Superior temporal gyrus (tissue), 1 donor: ENCODE data around the gene AHRR.
A peak's percentile ranks its signal among the peaks of the same experiment; 100 is the strongest.
"Not testable (repeated sequence)": the region's sequence is repeated elsewhere in the genome, so short reads cannot be mapped to it uniquely, and the experiment has no call there.

Experiments
- DNase-seq: peaks from one replicate; pipeline ENCODE4 v3.0.0-alpha.2; 2016; ENCODE audit errors: extremely low spot score

Gene AHRR

DNA sequence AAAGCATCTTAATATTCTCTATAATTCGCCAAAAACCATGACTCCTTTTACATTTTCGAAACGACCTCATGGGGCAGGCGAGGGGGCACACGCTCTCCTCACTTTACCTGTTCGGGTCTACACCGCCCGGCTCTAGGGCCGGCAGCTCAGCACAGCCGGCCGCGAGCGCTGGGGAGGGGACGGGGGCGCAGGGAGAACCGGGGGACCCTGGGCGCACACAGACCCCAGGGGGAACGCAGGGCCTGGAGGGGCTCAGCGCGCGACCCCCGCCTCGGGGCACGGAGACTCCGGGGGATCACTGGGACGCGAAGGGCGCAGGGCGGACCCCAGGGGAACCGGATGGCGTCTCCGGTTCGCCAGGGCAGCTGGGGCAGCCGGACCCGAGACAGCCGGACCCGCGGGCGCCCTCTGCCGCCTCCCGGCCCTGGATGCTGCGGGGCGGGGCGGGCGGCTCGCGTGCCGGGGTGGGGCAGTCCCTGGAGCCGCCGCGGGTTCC, at the start of gene AHRR:
TSS of gene AHRR (plus strand) at position 485 of the 496 bp plus-strand sequence. CDS start 22,189 bp downstream, outside the sequence.
- DNase-seq, result no peak

DNA sequence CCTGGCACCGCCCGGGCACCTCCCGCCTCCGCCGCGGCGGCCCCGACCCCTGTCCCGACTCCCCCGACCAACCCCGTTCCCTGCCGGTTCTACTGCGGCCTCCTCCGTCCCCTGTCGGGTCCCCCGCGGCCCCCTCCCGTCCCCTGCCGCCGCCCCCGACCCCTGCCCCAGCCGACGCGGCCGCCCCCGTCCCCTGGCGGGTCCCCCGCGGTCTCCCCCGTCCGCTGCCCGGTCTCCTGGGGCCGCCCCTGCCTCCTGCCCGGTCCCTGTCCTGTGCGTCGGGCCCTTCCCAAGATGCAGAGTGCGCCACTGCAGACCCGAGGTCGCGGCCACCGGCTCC, 49.7 kb upstream of the AHRR start:
- DNase-seq, result not testable (repeated sequence)

DNA sequence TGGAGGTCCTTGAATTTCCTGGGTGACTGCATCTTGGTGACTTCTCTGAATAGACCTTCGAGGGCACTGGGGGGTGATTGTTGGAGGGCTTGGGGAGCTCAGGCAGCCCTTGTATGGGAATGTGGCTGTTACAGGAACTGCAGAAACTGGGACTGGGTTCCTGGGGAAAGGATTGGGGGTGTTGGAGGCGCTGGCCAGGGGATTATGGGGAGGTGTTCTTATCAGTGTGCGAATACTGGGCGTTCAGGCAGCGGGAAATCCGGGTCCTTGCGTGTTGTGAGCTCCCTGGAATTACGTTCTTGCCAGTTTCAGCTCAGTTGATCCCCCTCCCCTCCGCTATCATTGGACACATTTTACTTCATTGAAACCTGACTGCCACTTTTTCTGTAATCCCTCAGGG, 48.4 kb upstream of the AHRR start:
- not testable (repeated sequence) for DNase-seq

DNA sequence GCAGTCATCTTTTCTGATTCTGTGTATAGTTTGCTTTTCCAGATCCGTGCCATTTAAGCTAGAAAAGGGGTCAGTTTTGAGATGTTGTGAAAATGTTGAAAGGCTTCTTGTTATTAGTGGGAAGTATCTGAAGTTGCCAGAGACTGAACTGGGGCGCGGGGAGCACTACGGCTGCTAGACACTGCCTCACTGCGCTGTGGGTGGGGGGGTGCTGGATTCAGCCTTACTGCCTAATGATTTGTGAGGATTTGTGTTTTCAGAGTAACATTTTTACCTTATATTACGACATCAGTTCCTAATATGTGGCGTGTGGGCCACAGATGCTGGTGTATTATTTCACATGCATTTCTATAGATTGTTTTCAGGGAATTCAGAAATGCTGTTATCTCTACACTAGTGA, 48.0 kb upstream of the AHRR start:
- not testable (repeated sequence) for DNase-seq

DNA sequence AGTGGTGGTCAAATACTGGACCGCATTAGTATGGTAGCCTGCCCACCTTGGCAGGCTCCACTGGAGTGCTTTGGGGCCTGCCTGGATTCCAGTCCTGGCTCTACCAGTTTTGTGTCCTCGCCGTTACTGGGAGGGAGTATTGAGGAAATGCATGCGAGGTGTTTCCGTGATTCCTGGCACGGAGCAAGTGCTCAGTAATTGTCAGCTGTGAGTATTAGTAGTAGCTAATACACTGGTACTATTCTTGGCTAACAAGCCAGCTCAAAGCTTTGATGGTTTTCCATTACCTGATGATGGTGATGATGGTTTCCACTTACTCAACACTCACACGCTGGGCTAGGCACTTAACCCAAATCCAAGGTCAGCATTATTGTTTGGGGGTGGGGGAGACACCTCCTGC, 47.2 kb upstream of the AHRR start:
- DNase-seq, result not testable (repeated sequence)

DNA sequence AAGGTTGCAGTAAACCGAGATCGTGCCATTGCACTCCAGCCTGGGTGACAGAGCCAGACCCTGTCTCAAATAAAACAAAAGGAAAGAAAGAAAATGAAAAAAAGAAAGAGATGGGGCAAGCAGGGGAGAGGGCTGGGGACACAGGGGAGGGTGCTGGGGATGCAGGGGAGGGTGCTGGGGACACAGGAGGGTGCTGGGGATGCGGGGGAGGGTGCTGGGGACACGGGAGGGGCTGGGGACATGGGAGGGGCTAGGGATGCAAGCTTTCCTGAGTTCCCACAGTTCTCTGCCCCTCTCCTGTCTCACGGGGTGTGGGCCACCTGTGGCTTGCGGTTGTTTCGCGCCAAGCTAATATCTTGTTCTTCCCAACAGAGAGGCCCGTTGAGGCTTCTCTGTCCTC, 42.9 kb upstream of the AHRR start:
- DNase-seq, result no peak

DNA sequence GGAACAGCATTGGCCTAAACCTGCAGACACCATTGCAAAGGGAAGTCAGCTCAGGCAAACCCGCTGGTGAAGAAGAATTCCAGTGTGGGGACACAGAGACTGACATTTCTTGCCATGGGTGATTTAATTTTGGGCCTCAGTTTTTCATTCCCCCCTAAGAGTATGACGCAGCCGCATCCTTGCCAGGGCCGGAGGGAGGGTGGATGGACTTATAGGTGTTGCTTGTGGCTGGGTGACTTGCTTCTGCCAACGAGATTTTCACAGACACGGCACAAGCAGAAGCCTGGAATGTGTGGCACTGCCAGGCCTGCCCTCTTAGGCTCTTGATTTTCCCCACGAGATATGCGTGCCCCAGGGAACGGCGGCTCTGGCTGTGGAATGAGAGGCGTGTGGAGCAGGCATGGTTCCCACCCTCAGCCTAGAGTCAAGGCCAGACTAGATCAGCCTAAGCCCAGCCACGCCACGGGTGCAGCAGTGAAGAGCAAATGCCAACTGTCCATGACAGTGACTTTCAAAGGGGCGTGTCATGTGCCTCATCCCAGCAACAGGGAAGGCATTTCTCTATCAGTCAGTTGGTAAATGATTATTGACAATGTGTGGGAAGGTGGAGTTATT, 42.4 kb upstream of the AHRR start:
- not testable (repeated sequence) for DNase-seq

DNA sequence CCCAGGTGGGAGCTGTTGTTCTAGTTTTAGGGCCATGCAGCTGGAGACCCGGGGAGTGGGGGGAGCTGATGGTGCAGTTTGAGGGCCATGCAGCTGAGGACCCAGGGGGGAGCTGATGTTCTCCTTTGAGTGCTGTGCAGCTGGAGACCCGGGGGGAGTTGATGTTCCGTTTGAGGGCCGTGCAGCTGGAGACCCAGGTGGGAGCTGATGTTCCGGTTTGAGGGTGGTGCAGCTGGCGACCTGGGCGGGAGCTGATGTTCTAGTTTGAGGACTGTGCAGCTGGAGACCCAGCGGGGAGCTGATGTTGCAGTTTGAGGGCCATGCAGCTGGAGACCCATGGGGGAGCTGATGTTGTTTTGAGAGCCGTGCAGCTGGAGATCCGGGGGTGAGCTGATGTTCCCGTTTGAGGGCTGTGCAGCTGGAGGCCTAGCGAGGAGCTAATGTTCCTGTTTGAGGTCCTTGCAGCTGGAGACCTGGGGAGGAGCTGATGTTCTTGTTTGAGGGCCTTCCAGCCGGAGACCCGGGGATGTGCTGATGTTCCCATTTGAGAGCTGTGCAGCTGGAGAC, 35.4 kb upstream of the AHRR start:
- no peak for DNase-seq

DNA sequence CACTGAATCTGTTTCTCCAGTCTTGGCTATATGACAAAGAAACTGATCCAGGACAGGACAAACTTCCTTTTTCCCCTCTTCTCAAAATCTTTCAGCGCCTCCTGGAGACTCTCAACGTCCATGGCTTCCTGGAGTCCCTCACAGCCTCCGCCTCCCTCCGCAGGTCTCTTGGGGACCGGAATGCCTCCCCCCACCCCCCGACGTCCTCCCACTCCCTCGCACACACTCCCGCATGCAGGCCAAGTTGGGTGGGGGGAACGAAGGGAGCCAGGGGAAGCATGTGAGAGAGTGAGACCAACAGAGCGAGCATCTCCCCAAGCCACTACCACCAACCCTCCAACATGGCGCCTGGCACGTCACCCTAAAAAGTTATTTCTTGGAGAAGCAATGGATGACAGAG, 31.3 kb upstream of the AHRR start:
- not testable (repeated sequence) for DNase-seq

DNA sequence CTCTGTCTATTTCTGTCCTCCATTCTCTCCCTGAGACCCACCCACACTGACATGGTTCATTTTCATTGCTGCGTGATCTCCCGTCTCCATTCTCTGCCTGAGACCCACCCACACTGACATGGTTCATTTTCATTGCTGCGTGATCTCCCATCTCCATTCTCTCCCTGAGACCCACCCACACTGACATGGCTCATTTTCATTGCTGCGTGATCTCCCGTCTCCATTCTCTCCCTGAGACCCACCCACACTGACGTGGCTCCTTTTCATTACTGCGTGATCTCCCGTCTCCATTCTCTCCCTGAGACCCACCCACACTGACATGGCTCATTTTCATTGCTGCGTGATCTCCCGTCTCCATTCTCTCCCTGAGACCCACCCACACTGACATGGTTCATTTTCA, 30.2 kb upstream of the AHRR start:
- DNase-seq, result peak; percentile 26

DNA sequence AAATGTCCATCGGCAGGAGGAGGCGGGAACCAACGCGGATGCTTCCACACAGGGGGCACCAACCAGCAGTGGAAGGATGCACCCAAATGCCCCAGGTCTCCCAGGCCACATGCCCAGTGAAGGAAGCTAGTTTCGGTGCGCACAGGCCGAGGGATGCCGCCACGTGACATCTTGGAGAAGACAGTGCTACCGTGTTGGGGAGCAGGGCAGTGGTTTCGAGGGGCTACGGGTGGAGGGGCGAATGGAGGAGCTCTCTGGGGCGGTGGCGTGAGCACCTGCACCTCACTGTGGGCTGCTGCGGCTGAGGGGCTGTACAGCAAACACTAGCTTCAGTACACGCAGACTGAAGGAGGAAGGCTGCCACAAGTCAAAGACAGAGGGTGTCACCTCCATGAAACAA, 26.7 kb upstream of the AHRR start:
- DNase-seq, result not testable (repeated sequence)

DNA sequence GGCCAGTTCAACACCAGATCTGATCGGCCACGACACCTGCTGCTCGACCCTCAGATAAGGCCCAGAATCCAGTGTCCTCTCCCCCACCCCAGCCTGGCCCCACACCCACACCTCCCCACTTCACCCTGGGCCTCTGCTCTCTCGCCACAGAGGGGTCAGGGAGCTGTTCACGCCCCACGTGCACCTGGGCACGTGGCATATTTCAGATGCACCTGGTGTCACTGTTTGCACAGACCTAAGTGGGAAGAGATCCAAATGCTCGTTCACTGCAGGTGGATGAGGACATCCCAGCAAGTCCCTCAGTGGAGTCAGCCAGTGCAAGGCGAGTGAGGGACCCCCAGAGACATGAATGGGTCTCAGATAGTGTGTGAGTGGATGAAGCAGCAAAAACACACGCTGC, 25.3 kb upstream of the AHRR start:
- not testable (repeated sequence) for DNase-seq

DNA sequence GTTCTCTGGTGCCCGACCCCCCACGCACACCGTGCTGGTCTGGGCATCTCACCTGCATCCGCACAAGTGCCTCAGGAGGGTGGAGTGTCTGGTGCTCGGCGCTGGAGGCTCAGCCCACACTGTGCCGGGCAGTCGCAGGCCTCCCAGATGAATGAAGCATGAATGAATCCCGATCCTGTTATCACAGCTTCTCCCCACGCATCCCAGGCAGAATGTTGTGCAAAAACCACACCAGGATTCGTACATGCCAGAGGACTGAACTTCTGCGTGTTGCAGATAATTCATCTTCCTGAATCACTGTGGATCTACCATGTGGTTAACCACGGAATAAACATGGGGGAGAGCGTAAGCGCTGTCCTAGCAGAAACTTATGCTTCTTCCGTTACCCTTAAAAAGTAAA, 24.6 kb upstream of the AHRR start:
- DNase-seq, result not testable (repeated sequence)

DNA sequence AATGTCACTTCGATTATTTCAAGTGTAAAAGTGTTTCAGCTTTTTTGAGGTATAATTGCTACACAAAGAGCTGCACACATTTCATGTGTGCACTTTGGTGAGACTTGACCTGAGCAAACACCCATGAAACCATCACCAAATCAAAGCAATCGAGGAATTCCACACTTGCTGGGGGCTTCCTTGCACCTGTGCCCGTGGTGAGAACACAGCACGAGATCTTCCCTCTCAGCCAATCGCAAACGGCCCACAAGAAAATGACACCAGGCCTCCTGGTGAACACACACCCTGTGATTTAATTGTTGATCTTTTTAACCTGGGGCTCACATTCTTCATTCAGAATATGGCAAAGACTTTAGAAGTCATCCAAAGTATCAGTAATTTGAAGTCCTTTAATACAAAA, 24.1 kb upstream of the AHRR start:
- DNase-seq, result not testable (repeated sequence)

DNA sequence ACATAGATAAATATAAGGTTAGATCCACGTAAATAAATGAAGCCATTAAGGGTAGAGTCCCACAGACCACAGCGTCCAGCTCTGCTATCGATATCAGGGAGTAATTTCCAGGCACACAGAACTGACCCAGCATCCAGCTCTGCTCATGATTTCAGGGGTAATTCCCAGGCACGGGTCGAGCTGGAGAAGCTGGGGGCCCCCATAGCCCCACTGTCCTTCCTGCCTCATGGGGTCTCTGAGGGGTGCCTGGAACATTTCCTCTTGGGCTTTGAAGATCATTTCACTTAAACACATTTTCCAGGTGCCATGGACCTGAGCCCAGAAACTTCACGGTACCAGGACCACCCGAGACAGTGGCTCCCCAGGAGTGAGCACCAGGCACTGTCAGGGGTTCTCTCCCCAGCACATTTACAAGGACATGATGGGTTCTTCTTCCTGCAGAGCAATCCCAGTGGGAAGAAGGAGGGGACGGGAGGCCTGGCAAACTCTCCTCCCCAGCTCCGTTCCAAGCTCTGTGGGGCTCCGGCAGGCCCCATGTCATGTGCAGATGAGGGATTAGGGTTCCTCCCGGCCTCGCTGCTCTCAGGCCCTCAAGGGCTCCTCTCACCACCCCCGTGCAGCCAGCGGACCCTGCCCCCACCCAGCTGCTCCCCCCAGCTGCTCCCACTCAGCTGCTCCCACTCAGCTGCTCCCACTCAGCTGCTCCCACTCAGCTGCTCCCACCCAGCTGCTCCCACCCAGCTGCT, 23.4 kb upstream of the AHRR start:
- DNase-seq, result not testable (repeated sequence)

DNA sequence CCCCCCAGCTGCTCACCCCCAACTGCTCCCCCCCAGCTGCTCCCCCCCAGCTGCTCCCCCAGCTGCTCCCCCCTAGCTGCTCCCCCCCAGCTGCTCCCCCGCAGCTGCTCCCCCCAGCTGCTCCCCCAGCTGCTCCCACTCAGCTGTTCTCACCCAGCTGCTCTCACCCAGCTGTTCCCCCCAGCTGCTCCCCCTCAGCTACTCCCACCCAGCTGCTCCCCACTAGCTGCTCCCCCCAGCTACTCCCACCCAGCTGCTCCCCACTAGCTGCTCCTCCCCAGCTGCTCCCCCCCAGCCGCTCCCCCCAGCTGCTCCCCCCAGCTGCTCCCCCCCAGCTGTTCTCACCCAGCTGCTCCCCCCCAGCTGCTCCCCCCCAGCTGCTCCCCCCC, 22.8 kb upstream of the AHRR start:
- DNase-seq, result no peak

DNA sequence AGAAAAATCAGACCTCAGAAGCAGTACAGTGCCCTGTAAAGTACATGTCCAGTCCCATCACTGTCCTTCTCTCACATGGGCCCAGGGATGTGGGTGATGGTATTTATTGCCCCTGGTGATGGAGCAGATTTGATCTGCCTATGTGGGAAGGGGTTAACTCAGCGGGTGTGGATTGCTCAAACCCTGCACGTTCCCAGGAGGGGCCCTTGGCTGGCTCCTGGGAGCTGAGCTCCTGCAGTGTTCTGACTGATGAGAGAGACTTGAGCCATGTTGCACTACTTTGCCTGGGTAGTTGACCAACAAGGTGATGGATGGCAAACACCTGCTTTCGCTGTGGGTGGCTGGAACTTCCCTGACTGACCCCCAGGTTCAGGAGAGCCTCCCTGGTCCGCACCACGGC, 21.6 kb upstream of the AHRR start:
- not testable (repeated sequence) for DNase-seq

DNA sequence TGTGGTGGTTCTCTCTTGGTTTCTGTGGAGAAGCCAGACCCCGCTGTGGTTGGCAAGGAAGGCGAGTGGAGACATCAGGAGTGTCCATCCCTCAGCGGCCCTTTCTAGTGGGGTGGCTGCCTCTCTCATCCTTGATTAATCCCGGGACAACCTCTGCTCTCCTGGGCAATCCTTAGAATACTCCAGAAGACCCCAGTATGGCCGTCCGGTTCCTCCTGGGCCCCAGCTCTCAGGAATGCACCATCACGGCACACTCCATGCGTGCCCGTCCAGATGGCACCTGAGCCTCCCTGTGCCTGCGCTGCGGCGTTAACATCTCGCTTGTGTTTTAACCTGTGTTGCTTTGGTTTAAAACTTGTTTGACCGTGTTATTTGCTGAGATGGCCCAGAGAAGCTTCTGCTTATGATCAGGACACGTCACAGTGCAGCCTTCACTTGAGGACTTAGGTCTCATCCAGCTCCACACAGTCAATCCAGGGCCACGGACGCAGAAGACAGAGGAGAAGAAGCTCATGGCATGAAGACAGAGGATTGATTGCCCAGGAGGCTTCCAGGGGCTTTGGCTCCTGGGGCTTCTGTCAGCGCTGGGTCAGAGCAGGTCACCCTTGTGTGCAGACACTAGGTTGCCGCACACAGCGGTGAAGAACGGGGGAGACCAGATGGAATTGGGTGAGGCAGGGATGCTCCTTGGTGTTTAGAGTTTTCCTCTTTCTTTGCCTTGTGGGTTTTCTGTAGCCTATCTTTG, 20.7 kb upstream of the AHRR start:
- DNase-seq, result not testable (repeated sequence)

DNA sequence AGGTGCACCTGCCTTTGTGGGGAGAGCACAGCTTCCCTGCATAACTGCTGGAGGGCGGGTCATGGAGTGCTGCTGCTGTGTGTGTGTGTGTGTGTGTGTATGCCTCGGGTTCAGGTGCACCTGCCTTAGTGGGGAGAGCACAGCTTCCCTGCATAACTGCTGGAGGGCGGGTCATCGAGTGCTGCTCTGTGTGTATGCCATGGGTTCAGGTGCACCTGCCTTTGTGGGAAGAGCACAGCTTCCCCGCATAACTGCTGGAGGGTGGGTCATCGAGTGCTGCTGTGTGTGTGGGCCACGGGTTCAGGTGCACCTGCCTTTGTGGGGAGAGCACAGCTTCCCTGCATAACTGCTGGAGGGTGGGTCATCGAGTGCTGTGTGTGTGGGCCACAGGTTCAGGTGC, 19.1 kb upstream of the AHRR start:
- not testable (repeated sequence) for DNase-seq

DNA sequence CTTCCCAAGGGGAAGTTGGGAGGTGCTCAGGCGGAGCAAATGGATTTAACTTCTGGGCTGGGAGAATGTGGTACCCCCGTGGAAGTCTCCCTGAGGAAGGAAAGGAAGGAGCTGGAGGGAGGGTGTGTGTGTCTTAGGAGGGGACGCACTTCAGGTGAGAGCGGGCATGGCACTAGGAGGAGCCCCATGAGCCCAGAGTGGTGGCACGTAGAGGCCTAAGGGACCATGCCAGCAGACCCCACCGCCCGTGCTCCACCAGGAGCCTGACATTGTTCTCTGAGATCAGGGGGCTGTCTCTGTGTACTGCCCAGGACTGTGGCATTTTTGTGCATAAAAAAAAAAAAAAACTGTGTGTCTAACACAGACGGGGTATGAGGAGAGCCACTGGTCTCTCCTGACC, 18.5 kb upstream of the AHRR start:
- no peak for DNase-seq

DNA sequence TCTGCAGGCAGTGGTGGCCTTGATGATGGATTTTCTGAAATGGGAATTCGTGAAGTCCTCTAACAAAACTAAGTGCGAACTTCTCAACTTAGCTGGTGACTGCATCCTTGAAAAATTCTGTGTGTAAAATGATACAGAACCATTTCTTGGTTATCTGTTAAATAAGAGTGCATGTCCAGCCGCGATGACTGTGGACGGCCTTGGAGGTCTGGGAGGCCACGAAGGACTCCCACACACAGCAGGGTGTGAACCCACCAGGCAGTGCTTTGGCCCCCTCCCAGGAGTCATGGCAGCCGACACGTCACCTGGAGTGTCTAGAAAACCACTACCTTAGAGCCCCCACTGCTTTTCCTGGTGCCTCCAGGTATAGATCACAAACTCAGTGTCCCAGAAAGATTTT, 17.8 kb upstream of the AHRR start:
- DNase-seq, result not testable (repeated sequence)

DNA sequence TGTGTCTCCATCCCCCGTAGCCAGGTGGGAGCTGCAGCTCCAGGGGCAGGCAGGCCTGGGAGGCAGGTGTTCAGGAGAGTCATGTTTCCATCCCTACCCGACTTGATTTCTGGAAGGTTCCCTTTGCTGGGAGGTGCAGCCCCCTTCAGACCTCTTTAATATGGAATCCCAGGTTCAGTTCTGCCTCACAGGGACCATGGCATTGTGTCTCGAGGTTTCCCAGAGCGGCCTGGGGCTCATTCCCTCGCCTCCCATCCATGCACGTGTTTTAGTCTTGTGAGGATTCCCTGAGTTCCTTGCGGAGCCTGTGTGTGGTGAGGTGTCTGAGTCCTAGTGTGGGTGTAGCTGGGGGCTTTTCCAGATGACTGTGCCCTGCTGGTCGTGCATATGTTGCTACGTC, 16.5 kb upstream of the AHRR start:
- no peak for DNase-seq
